ENCODE data around the gene RNU5D-1.

DNA sequence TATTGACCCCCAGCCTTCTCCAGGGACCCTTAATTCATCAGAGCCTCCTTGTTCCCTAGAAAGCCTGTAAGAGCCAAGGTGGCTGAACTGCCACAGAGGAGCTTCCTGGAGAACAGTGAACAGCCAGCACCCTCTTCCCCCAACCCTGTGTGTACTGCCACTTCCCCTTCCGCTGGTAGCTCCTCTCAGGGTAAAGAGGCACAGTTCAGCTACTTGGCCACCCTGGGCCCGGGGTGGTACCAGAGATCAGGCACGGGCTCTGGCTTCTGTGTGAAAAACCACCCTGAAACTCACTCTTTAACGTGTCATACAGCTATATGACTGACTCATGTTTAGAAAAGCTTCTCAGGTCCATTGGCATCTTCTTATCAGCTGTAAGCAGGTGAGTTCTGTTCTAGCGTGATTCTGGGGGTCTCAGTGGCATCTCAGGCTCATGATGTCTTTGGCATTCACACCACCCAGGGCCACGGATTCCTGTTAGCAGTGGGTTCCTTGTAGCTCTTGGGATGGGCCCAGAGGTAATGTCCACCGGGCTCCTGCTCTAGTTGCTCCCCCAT lies 34.1 kb downstream of the RNU5D-1 start:
- TF ChIP-seq ZNF324 (tag by site-specific recombination; IDR thresholded peaks at IDR 0.05) (no peak), ZNF670 (tag by site-specific recombination; IDR thresholded peaks at IDR 0.05; ENCODE audit: low read depth) (no peak), ZNF629 (tag by site-specific recombination; IDR thresholded peaks at IDR 0.05) (no peak), ZNF548 (tag by site-specific recombination; IDR thresholded peaks at IDR 0.05) (no peak), ZNF560 (tag by site-specific recombination; IDR thresholded peaks at IDR 0.05; ENCODE audit: borderline replicate concordance) (no peak), ZBTB7A (tag by site-specific recombination; IDR thresholded peaks at IDR 0.05; ENCODE audit: low read depth) (no peak)
- TF ChIP-seq, protein P1, sequence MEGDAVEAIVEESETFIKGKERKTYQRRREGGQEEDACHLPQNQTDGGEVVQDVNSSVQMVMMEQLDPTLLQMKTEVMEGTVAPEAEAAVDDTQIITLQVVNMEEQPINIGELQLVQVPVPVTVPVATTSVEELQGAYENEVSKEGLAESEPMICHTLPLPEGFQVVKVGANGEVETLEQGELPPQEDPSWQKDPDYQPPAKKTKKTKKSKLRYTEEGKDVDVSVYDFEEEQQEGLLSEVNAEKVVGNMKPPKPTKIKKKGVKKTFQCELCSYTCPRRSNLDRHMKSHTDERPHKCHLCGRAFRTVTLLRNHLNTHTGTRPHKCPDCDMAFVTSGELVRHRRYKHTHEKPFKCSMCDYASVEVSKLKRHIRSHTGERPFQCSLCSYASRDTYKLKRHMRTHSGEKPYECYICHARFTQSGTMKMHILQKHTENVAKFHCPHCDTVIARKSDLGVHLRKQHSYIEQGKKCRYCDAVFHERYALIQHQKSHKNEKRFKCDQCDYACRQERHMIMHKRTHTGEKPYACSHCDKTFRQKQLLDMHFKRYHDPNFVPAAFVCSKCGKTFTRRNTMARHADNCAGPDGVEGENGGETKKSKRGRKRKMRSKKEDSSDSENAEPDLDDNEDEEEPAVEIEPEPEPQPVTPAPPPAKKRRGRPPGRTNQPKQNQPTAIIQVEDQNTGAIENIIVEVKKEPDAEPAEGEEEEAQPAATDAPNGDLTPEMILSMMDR (tag by site-specific recombination; IDR thresholded peaks at IDR 0.05), result no peak
